AG09309 (cell line): Measurements from ENCODE around the gene MLLT10.

Experiments
- DNase-seq: peaks from one replicate; pipeline ENCODE4 v3.0.0-alpha.2; 2010; ENCODE audit warnings: low read depth
- H3K4me3 ChIP-seq: 2 replicates; pipeline ENCODE4 v1.5.1; 2011; ENCODE audit warnings: mild to moderate bottlenecking, low read depth, low read length, moderate library complexity; ENCODE audit not compliant: control insufficient read depth
- CTCF ChIP-seq: IDR thresholded peaks from 2 replicates; pipeline ENCODE4 v1.5.1; 2011; ENCODE audit warnings: mild to moderate bottlenecking, low read depth, low read length, inconsistent platforms; ENCODE audit not compliant: insufficient read depth, control insufficient read depth; ENCODE audit errors: missing control alignments

MLLT10 gene

GRCh38 chr10:21776883-21777282, 242.9 kb downstream of the MLLT10 start:
- DNase-seq = no peak
- no peak for TF ChIP-seq CTCF
- no peak overlapping the region for H3K4me3 ChIP-seq

- no peak for DNase-seq
- TF ChIP-seq CTCF = no peak
- no peak overlapping the region for H3K4me3 ChIP-seq
These were observed 257.2 kb downstream of the MLLT10 start for GRCh38 chr10:21791276-21791675.
